Breast epithelium (tissue), 3 donors: Measurements from ENCODE around the gene VAMP1.

Source experiments
- POLR2AphosphoS5 ChIP-seq, 3 donors: sonication (generic); formaldehyde crosslinking; IDR thresholded peaks; one replicate each; pipeline ENCODE4 v1.6.1; 2017; ENCODE audit warnings: antibody characterized with exemption in 3 of 3
- TF ChIP-seq, protein P1 (sequence below), 3 donors: fragments of 450-650 bp; IDR thresholded peaks; one replicate each; pipeline ENCODE4 v1.5.1; 2016 to 2017; ENCODE audit warnings: antibody characterized with exemption in 3 of 3, mild to moderate bottlenecking in 3 of 3, moderate library complexity in 3 of 3

DNA sequence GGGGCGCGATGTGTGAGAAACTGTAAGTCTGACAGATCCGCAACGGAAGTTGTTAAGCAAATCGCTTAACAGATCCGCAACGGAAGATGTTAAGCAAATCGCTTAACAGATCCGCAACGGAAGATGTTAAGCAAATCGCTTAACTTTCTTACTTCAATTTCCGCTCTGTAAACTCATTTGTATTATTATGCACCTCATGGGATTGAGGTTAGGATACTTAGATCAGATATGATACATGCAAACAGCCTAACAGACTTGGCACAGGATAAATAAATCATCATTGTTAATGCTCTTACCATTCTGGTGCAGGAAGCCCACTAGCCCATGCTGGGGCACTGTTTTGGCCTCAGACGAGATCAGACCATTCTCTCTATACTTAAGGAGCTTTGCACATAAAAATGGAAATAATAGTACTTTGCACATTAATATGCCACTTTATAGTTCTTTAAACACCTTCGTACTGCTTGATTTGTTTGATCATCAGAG lies 23.8 kb upstream of the VAMP1 start:
- TF ChIP-seq, protein P1, sequence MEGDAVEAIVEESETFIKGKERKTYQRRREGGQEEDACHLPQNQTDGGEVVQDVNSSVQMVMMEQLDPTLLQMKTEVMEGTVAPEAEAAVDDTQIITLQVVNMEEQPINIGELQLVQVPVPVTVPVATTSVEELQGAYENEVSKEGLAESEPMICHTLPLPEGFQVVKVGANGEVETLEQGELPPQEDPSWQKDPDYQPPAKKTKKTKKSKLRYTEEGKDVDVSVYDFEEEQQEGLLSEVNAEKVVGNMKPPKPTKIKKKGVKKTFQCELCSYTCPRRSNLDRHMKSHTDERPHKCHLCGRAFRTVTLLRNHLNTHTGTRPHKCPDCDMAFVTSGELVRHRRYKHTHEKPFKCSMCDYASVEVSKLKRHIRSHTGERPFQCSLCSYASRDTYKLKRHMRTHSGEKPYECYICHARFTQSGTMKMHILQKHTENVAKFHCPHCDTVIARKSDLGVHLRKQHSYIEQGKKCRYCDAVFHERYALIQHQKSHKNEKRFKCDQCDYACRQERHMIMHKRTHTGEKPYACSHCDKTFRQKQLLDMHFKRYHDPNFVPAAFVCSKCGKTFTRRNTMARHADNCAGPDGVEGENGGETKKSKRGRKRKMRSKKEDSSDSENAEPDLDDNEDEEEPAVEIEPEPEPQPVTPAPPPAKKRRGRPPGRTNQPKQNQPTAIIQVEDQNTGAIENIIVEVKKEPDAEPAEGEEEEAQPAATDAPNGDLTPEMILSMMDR (IDR thresholded peaks at IDR 0.05), result no peak
- TF ChIP-seq POLR2AphosphoS5 (IDR thresholded peaks at IDR 0.05), result no peak
